Bronchus fibroblast of lung (primary cell): ENCODE measurements around the gene IDS. TPM values are rescaled to one million over a fixed set of nuclear protein-coding genes. Genes with fewer than 3 reads are reported as not detected.

Experiments
- total RNA-seq: library from RNA; depleted of rRNA; stranded (reverse); fragments of >200 nt; gene quantifications from 2 replicates; pipeline ENCODE4 v1.2.3, GENCODE V29; 2015

IDS gene
- total RNA-seq = 20.4 and 26.1 TPM in 2 replicates

GRCh38 chrX:149504915-149505651, at the start of gene IDS:
IDS (minus strand) TSS chrX:149505306; CDS start chrX:149505137, 169 bp downstream.

GRCh38 chrX:149549701-149550100, 44.6 kb upstream of the IDS start, which contains the start of gene HSFX3:
HSFX3 (minus strand) TSS chrX:149549924; CDS start chrX:149549852, 72 bp downstream.

GRCh38 chrX:149540621-149541520, 35.8 kb upstream of the IDS start, which contains the start of gene EOLA1:
EOLA1 (plus strand) TSS chrX:149541012; CDS start chrX:149545631, 4,619 bp downstream.

Other genes with a start within 250 kb of the IDS start
- 10.6 and 12.0 TPM in 2 replicates for gene EOLA1, start 35.7 kb upstream of the IDS start, total RNA-seq
- gene HSFX3, start 44.6 kb upstream of the IDS start, total RNA-seq = not detected in 2 replicates
- not detected in 2 replicates for gene MAGEA9B, start 82.2 kb upstream of the IDS start, total RNA-seq
- gene HSFX2, start 90.0 kb upstream of the IDS start, total RNA-seq = 0.50 TPM in 1 of 2 replicates, not detected in the other
- 6.4 and 8.6 TPM in 2 replicates for gene TMEM185A, start 126.5 kb upstream of the IDS start, total RNA-seq
- gene MAGEA11, start 206.8 kb upstream of the IDS start, total RNA-seq = not detected in 2 replicates